ENCODE measurements around the gene ERBB4. TPM values are rescaled to one million over a fixed set of nuclear protein-coding genes. Genes with fewer than 3 reads are reported as not detected.

Gene ERBB4
- total and polyA plus RNA-seq, 2 of the 8 experiments (the other 6 are each of a cell fraction or from before 2014, with no cell fraction given): 0.34 to 1.3 TPM

GRCh38 chr2:211674715-211675114 lies 863.9 kb downstream of the ERBB4 start (continued):
- TF ChIP-seq USF2 (IDR thresholded peaks at IDR 0.05; ENCODE audit: low read length): no peak
- TF ChIP-seq KDM5A (IDR thresholded peaks at IDR 0.05; ENCODE audit: low read length): no peak
- no peak for TF ChIP-seq SP4 (IDR thresholded peaks at IDR 0.05; ENCODE audit: low read length)
- TF ChIP-seq CTBP2 (IDR thresholded peaks at IDR 0.05; ENCODE audit: borderline replicate concordance, insufficient read depth, insufficient read length, low read length): no peak
